ENCODE measurements around the gene LPAR3. TPM values are rescaled to one million over a fixed set of nuclear protein-coding genes. Genes with fewer than 3 reads are reported as not detected.

Gene LPAR3
- total RNA-seq, 1 donor from 2014 or later = not detected

DNA sequence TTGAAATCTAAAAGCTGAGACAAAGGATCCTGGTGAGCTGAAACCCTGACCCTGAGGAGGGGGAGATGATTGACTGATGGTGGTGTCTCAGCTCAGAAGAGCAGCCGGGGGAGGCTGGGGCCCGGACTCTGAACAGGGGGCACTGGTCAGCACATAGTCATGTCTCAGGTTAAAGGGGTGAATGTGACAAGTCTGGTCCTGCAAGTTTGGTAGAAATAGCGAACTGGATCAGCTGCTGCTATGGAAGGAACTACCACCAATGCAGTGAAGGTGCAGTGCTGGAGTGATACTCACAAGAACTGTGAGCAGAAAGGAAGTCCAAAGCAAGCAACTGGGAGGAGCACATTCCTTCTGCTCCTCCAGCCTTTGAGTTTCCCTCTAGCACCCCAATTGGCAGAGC is 104.0 kb downstream of the LPAR3 start:
- Histone ChIP-seq H3K4me1 (no peaks in the 10 kb centered on the region), H3K27me3 (no peaks in the 10 kb centered on the region), H3K9me3 (peaks cover 0 to 6% of the 10 kb centered on the region in 2 donors), H3K4me3 (no peak overlapping the region), H3K36me3 (no peaks in the 10 kb centered on the region), H3K27ac (no peak overlapping the region)
- DNase-seq (ENCODE audit: low spot score in 2 of 2) = no peak
- TF ChIP-seq, protein P1, sequence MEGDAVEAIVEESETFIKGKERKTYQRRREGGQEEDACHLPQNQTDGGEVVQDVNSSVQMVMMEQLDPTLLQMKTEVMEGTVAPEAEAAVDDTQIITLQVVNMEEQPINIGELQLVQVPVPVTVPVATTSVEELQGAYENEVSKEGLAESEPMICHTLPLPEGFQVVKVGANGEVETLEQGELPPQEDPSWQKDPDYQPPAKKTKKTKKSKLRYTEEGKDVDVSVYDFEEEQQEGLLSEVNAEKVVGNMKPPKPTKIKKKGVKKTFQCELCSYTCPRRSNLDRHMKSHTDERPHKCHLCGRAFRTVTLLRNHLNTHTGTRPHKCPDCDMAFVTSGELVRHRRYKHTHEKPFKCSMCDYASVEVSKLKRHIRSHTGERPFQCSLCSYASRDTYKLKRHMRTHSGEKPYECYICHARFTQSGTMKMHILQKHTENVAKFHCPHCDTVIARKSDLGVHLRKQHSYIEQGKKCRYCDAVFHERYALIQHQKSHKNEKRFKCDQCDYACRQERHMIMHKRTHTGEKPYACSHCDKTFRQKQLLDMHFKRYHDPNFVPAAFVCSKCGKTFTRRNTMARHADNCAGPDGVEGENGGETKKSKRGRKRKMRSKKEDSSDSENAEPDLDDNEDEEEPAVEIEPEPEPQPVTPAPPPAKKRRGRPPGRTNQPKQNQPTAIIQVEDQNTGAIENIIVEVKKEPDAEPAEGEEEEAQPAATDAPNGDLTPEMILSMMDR (IDR thresholded peaks at IDR 0.05) = no peak
- intact Hi-C loops (cut with DNase I) = no loop called here

GRCh38 chr1:84785271-84786036 is 107.6 kb downstream of the LPAR3 start:
- H3K27ac ChIP-seq = no peak overlapping the region
- H3K27me3 ChIP-seq = no peaks in the 10 kb centered on the region
- no peaks in the 10 kb centered on the region for H3K36me3 ChIP-seq
- H3K4me1 ChIP-seq = no peaks in the 10 kb centered on the region
- intact Hi-C loops (cut with DNase I) = no loop called here
- DNase-seq (ENCODE audit: low spot score in 2 of 2) = no peak
- no peak overlapping the region for H3K4me3 ChIP-seq
- no peaks in the 10 kb centered on the region for H3K9me3 ChIP-seq
- TF ChIP-seq, protein P1 (IDR thresholded peaks at IDR 0.05) = no peak

GRCh38 chr1:84782881-84783280 is 110.1 kb downstream of the LPAR3 start:
- TF ChIP-seq, protein P1 (IDR thresholded peaks at IDR 0.05) = no peak
- Histone ChIP-seq H3K9me3 (no peaks in the 10 kb centered on the region), H3K27ac (no peak overlapping the region), H3K4me1 (no peaks in the 10 kb centered on the region), H3K4me3 (no peak overlapping the region), H3K36me3 (no peaks in the 10 kb centered on the region), H3K27me3 (no peaks in the 10 kb centered on the region)
- DNase-seq (ENCODE audit: low spot score in 2 of 2) = no peak
- intact Hi-C loops (cut with DNase I) = no loop called here

DNA sequence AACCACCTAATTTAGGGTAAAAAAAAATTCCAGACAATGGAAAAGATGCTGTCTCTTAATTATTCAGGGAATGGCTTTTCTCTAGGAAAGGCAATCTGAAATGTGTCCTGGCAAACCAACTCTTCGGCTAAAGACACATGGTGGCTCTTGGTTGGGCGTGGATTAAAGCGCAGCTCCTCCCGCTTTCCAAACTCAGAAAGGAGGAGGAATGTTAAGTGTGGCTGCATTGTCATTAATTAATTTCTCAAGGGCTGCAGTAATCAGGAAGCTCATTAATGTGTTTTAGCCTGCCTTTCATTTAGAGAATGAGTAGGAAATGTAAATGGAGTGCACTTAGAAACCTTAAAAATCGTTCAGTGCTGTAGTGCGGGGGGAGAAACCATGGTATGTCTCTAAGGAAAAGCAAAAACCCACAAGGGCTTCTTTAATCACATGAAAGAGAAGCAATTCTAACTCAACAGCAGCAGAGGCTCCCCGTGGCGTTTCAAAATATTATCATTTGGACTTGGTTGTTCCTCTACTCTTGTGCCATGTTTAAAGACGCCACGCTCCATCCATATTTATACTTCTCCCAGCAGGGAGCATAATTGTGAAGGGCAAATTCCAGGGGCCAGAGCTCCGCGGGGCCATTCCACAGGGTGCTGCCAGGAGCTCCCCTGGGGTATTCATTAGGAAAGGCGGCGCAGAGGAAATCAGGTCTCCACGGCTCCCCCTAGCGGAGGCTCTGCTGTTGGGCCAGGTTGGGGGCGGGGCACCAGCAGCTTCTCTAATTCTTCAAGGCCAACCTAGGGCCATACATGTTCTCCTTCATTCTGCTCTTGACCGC is 110.8 kb downstream of the LPAR3 start:
- Histone ChIP-seq H3K27me3 (no peaks in the 10 kb centered on the region), H3K9me3 (no peaks in the 10 kb centered on the region), H3K36me3 (no peaks in the 10 kb centered on the region), H3K4me3 (peak overlapping the region in 1 of 2 donors; percentile 19), H3K27ac (no peak overlapping the region), H3K4me1 (no peaks in the 10 kb centered on the region)
- peak in 1 of 2 donors; percentile 72 for DNase-seq (ENCODE audit: low spot score in 2 of 2)
- intact Hi-C loops (cut with DNase I) = no loop called here
- TF ChIP-seq, protein P1 (IDR thresholded peaks at IDR 0.05) = peak in 2 of 3 experiments; percentile 50 to 55

GRCh38 chr1:84780000-84780716 is 112.8 kb downstream of the LPAR3 start:
- Histone ChIP-seq H3K9me3 (no peaks in the 10 kb centered on the region), H3K27me3 (no peaks in the 10 kb centered on the region), H3K4me3 (no peak overlapping the region), H3K27ac (no peak overlapping the region), H3K36me3 (no peaks in the 10 kb centered on the region), H3K4me1 (no peaks in the 10 kb centered on the region)
- intact Hi-C loops (cut with DNase I) = no loop called here
- TF ChIP-seq, protein P1 (IDR thresholded peaks at IDR 0.05) = no peak
- no peak for DNase-seq (ENCODE audit: low spot score in 2 of 2)

All from ascending aorta (tissue), 2 donors.